Activated CD4-positive, alpha-beta T cell treated with anti-CD3 and anti-CD28 coated beads, Interleukin-2, Interleukin-6, amounts not matched to agents 100 ng/mL and 50 ng/mL, durations not matched to agents 16 hours and 8 hours (primary cell): ENCODE measurements around the gene PNPT1.

Experiments used
- DNase-seq: peaks from one replicate; pipeline ENCODE4 v3.0.0-alpha.2; 2020

Gene PNPT1

DNA sequence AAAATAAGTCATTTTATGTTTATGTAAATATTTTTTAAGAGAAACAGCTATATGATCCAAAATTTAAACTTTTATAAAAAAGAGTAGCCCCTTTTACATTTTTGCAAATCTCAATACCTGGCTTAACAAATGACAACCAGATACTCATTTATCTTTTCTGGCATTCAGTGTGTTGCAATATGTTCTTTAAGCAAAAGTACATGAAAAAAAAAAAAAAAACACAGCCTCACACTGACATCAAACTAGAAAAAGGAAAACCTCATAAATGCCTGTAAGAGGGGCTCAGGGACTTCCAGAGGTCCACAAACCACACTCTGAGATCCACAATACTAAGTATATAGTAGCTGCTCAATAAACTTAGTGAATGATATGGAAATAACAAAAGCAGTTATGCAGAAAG is 98.1 kb downstream of the PNPT1 start:
- DNase-seq: no peak

DNA sequence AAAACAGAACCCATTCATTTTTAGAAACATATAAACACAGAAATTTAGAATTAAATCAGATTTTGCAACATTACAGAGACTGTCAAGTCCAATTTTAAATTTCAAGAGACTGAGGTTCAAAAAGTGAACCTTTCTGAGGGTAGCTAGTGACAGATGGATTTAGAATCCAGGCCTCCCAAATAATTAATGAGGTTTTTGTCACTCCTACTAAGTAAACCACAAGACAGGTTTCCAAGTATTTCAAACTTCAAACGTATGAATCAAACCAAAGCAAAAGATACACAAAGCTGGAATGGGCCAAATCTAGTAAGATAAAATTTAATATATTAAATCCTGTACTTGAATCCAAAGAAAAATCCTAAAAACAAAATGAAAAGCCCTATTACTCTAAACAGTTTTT is 101.5 kb downstream of the PNPT1 start:
- no peak for DNase-seq

DNA sequence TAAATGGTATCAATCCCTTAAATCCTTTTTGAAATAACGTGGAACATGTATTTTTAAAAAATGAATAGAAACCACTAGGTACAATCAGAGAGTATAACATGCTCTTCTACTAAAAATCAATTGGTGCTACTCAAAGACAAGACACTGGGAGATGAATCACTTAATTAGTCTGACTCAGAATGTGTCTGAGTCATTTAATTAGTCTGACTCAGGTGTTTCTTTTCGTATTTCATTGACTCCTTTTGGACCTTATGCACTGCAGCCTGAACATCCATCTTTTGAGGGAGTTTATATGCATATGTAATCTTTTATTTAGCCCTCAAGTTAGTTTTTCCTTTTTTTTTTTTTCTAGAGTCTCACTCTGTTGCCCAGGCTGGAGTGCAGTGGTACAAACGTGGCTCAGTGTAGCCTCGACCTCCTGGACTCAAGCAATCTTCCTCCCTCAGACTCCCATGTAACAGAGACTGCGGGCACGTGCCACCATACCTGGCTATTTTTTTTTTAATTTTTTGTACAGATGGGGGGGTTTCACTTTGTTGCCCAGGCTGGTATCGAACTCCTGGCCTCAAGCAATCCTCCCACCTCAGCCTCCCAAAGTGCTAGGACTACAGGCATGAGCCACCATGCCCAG is 102.7 kb downstream of the PNPT1 start:
- DNase-seq: peak; percentile 74

DNA sequence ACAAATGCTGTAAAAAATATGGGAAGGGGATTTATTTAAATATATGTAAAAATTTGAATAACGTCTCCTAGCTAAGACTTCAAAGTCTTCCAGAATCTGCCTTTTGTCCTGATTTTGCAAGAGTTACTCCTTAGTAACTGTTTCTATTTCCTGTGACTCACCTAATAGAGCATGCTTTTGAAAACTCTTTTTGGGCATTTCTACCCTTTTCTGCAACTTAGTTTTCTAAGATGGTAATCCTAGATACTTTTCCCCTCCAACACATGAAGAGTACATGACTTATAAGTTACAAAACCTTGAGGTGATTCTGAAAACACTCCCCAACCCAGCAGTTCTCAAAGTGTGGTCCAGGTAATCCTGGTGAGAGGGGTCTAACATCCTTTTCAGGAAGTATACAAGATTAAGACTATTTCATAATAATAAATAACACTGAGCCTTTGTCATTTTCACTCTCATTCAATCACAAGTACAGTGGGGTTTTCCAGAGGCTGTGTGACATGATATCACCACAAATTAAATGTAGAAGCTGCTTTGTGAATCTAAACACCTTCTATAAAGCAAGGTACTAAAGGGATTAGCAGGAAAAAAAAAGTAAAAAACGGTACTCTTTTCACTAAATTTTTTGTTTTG is 108.1 kb downstream of the PNPT1 start:
- peak; percentile 18 for DNase-seq
